Posterior vena cava (tissue), 2 donors: ENCODE results near the gene KIF9. TPM values are rescaled to one million over a fixed set of nuclear protein-coding genes. Genes with fewer than 3 reads are reported as not detected.
"Not testable (repeated sequence)": the region's sequence is repeated elsewhere in the genome, so short reads cannot be mapped to it uniquely, and the experiment has no call there.

Experiments used
- DNase-seq: peaks from one replicate; pipeline ENCODE4 v3.0.0-alpha.2; 2020; ENCODE audit warnings: low spot score
- intact Hi-C, 2 donors: fragments of 100-400 bp; cut with DNase I; formaldehyde crosslinking; loops; one replicate each; pipeline versions ENCODE4 v1.14.1 to v1.14.2; 2022 to 2023
- total RNA-seq, 2 donors: library from RNA; stranded (reverse); fragmentation: NEBNext Ultra II Directional; extraction: Animal tissue kit (Norgen Biotek cat#: 25700); gene quantifications; one replicate each; pipeline ENCODE4 v1.2.1, GENCODE V29; 2021
- donor health status: DM: yes; HTN: yes; CAD: no.
- donor health status: DM: yes; HTN: yes; CAD: no.

The KIF9 gene
- total RNA-seq, 2 donors from 2014 or later = 4.7 to 5.6 TPM

- no peak for DNase-seq
- intact Hi-C loops = no loop called here
Measured at GRCh38 chr3:47204875-47205274, 77.7 kb downstream of the KIF9 start.

- DNase-seq = no peak
- intact Hi-C loops = no loop called here
Measured at GRCh38 chr3:47202542-47202941, 80.1 kb downstream of the KIF9 start.

DNA sequence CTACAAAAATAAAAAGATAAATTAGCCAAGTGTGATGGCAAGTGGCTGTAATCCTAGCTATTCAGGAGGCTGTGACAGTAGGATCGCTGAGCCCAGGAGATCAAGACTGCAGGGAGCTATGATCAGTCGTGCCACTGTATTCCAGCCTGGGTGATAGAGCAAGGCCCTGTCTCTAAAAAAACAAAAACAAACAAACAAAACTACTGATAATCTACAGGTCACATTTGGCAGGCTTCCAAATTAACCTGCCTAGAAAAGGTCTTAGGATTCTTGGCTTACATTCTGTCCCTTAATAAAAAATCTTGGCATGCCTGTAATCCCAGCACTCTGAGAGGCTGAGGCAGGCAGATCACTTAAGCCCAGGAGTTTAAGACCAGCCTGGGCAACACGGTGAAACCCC is 85.3 kb downstream of the KIF9 start:
- intact Hi-C loops = no loop called here
- DNase-seq = no peak

GRCh38 chr3:47194994-47195393 is 87.6 kb downstream of the KIF9 start:
- no peak for DNase-seq
- intact Hi-C loops = no loop called here

DNA sequence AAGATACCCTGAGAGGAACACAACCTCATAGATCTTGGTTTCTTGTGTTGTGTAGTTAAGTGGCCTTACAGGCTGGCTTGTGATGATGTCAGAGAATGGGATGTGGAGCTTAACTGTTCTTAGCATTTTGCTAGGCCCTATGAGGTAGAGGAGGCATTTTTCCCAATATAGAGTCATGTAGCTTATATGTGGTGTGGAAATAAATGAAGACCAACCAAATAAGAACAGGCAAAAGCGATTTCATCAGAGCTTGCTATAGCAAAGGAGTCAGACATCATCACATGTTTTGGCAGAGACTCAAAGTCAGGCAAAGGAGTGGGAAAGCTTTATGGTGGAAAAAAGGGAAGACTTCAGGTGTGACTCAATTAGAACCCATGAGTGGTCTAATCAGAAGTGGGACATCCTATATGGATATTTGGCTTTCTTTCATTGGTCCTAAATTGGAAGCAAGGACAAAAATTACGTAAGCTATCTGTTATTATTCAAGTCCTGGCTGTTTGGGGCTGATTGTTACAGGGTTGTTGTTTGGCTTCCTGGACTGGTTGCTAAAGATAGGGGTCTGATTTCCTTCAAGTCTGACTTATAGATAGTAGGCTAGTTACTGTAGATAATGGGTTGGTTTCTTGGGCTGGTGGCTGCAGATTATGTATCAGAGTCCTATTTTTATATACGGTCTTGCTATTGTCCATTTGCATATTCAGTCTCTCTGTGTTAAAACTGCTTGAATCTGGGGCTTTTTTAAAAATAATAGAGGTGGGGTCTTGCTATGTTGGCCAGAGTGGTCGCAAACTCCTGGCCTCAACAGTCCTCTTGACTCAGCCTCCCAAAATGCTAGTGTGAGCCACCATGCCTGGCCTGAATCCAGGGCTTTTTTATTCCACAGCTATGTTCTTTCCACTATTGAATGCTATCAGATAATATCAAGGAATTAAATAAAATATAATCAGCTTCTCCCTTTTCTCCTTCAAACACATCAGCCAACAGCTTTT is 88.4 kb downstream of the KIF9 start:
- DNase-seq = no peak
- intact Hi-C loops = no loop called here

- no peak for DNase-seq
- intact Hi-C loops = no loop called here
Measured at GRCh38 chr3:47186285-47186684, 96.3 kb downstream of the KIF9 start.

- DNase-seq, intact Hi-C loops: not testable (repeated sequence)
Measured at GRCh38 chr3:47181685-47182084, 100.9 kb downstream of the KIF9 start.

- DNase-seq, intact Hi-C loops: not testable (repeated sequence)
Measured at GRCh38 chr3:47180011-47180410, 102.6 kb downstream of the KIF9 start.

Other genes with a start within 250 kb of the KIF9 start
- 10 to 100 TPM; 38.3 to 49.3 TPM for gene SETD2, start 118.7 kb downstream of the KIF9 start, total RNA-seq
- gene KLHL18, start 145 bp upstream of the KIF9 start, total RNA-seq = 10 to 100 TPM; 21.2 to 21.6 TPM
- 10 to 100 TPM; 30.8 to 32.4 TPM for gene PTPN23, start 98.2 kb upstream of the KIF9 start, total RNA-seq
- gene SCAP, start 193.1 kb upstream of the KIF9 start, total RNA-seq = 10 to 100 TPM; 49.8 to 50.8 TPM
- gene ELP6, start 230.9 kb upstream of the KIF9 start, total RNA-seq = 10 to 100 TPM; 15.1 to 20.5 TPM